WI38 (cell line): ENCODE results near the gene MAD1L1.

Source experiments
- H3K4me3 ChIP-seq: 2 replicates; pipeline ENCODE4 v1.5.1; 2011; ENCODE audit warnings: low read depth, mild to moderate bottlenecking, control low read depth, low read length
- CTCF ChIP-seq: IDR thresholded peaks from 2 replicates; pipeline ENCODE4 v1.5.1; 2012; ENCODE audit warnings: low read depth, mild to moderate bottlenecking, control low read depth, low read length

MAD1L1 gene

DNA sequence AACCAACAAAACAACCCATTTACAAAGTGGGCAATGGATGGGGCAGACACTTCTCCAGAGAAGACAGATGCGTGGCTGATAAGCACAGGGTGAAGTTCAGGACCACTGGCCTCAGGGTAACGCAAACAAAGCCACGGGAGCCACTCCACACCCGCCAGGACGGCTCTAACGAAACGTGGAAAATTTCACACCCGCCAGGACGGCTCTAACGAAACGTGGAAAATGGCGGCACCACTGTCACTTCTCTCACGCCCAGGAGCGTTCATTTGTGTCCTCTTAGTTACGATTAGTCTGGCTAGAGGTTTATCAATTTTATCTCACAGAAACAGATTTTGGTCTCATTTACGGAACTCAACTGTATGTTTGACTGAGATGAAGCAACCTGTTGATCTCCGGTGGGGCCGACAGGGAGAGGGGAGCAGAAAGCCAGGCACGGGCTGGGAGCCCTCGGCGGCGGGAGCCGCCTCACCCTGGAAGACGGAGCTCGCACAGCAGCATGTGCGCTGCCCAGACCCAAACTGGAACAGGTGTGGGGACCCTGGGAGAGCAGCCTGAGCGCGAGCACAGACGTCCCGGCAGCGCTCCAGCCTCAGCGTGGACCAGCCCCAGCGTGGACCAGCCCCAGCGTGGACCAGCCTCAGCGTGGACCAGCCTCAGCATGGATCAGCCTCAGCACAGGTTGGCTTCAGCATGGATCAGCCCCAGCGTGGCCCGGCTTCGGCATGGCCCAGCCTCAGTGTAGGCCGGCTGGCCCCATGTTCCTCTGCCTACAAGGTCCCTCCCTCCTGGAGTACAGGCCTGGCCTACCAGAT lies 243.5 kb downstream of the MAD1L1 start:
- H3K4me3 ChIP-seq, result no peak overlapping the region
- TF ChIP-seq CTCF, result no peak

GRCh38 chr7:1988533-1988930 lies 244.2 kb downstream of the MAD1L1 start:
- no peak for TF ChIP-seq CTCF
- no peak overlapping the region for H3K4me3 ChIP-seq

GRCh38 chr7:1987591-1988532 lies 244.9 kb downstream of the MAD1L1 start:
- no peak for TF ChIP-seq CTCF
- no peak overlapping the region for H3K4me3 ChIP-seq

GRCh38 chr7:1987084-1987535 lies 245.6 kb downstream of the MAD1L1 start:
- no peak overlapping the region for H3K4me3 ChIP-seq
- no peak for TF ChIP-seq CTCF

GRCh38 chr7:1986366-1987083 lies 246.2 kb downstream of the MAD1L1 start:
- H3K4me3 ChIP-seq, result no peak overlapping the region
- no peak for TF ChIP-seq CTCF

- H3K4me3 ChIP-seq, result no peak overlapping the region
- TF ChIP-seq CTCF, result no peak
These were observed 246.8 kb downstream of the MAD1L1 start for GRCh38 chr7:1985936-1986335.
